Stimulated activated CD8-positive, alpha-beta memory T cell treated with anti-CD3 and anti-CD28 coated beads, Interleukin-12 subunit alpha, Interleukin-12 subunit beta, amount 100 ng/mL, for 1 hour (primary cell): ENCODE measurements around the gene ELN.
"Not testable (repeated sequence)": the region's sequence is repeated elsewhere in the genome, so short reads cannot be mapped to it uniquely, and the experiment has no call there.

ENCODE experiments used
- DNase-seq: peaks from one replicate; pipeline ENCODE4 v3.0.0-alpha.2; 2020; ENCODE audit warnings: low read depth

The ELN gene

DNA sequence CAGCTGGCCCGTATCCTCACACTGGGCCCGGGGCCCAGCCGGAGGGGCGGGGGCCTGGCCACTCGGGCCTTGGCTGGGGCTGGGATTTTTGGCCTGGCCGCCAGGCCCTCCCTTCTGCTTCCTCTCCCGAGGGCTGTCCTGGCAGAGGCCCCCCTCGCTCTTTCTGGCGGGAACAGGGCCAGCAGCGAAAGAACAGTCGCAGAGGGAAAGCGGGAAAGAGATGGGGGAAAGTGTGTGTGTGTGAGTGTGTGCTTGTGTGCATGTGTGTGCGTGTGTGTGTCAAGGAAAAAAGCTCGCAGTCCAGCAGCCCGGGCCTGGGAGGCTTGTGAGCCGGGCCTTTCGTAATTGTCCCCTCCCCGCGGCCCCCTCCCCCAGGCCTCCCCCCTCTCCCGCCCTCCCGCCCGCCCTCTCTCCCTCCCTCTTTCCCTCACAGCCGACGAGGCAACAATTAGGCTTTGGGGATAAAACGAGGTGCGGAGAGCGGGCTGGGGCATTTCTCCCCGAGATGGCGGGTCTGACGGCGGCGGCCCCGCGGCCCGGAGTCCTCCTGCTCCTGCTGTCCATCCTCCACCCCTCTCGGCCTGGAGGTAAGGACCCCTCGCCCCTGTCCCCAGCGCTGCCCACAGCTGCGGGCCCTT is at the start of gene ELN:
Gene ELN (plus strand): TSS at position 491 of the 638 bp plus-strand sequence. CDS start 15 bp downstream, at position 506.
- no peak for DNase-seq

DNA sequence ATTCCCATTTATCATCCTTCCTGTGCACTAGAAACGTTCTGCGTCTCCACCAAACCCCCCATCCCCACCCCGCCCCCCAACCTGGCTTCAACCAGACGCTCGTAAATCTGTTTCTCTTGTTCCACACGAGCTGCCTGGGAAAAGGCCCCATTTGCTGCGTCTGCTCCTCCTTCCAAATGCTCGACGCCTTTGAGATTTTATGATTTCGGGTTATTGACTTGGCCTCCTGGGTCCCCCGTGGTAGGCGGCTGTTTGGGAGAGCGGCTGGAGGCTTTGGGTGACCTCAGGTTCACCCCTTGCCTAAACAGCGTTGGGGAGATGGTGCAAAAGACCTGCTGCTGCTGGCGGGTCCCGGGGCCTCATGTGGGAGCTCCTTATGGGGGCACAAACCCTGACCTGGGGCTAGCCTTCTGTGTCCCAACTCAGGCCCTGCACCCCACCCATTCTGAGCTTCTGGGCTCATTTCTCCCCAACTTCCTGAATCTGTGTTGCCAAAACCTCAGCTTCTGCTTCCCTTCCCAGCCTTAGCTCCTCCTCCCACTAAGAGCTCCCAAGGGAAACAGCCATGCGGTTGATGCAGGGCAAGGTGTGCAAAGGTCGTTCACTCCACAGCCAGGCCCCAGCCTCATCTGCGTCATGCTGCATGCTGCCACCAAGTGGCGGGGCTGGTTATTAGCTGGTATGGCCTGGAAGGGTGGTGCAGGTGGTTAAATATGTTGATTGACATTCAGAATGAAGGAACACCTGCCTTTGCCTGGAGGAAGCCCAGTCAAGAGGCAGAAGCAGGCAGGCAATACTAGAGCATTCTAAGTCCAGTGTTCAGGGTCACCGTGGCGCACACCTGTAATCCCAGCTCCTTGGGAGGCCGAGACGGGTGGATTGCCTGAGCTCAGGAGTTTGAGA is 49.1 kb upstream of the ELN start:
- no peak for DNase-seq

DNA sequence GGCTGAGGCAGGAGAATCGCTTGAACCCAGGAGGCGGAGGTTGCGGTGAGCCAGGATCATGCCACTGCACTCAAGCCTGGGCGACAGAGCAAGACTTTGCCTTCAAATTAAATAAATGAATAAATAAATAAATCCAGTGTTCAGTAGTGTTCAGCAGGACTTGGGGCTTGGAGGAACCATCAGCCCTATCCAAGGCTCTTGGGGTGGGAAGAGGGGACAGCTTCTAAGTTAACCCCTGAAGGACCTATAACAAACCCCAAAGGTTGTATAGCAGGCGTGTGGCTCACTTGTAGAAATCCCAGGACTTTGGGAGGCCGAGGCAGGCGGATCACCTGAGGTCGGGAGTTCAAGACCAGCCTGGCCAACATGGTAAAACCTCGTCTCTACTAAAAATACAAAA is 48.3 kb upstream of the ELN start:
- DNase-seq = not testable (repeated sequence)

DNA sequence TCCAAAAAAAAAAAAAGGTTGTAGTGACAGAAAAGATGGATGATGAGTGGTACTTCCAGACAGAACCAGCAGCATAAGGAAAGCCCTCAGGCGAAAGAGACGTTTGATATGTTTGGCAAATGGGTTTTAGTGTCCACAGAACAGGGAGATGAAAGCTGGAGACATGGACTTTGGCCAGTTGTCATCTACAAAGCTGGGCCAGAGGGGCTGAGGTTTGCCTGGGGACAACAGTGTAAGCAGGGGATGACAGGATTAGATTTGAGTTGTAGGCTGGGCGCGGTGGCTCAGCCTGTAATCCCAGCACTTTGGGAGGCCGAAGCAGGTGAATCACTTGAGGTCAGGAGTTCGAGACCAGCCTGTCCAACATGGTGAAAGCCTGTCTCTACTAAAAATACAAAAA is 47.8 kb upstream of the ELN start:
- no peak for DNase-seq

DNA sequence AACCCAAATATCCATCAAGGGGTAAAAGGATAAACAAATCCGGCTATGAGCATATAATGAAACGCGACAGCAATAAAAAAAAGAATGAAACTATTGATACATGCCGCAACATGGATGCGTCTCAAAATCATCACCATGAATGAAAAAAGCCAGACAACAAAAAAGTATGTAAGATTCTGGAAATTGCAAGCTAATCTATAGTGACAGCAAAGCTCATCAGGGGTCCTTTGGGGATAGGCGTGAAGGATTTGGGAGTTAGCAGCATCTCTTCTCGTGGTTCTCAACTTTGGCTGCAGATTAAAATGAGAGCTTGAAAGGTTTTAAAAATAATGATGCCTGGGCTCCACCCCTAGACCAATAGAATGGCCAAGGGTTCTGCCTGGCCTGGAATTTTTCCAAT is 46.0 kb upstream of the ELN start:
- DNase-seq = no peak

DNA sequence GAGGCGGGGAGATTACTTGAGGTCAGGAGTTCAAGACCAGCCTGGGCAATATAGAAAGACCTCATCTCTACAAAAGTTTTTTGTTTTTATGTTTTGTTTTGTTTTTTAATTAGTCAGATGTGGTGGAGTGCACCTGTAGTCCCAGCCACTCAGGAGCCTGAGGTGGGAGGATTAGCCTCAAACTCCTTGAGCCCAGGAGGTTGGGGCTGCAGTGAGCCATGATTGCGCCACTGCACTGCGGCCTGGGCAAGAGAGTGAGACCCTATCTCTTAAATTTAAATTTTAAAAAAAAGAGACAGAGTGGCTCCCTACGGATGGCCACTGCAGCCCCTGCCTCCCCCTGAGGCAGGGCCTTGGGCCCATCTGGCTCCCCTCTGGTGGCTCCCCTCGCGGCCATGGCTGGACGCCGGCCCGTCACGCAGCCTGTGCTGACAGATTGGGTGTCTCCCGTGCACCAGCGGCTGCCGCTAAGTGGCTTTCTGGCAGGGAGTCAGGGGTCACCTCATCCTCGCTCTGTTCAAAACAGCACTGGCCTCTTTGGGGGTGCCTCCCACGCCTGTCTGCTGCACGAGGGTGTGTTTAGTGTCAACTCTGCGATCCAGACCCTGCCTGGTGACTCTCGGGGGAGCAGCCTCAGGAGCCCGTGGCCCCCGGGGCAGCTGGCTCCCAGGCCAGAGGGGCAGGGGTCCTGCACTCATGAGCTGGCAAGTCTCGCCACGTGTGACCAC is 44.4 kb upstream of the ELN start:
- DNase-seq = no peak

DNA sequence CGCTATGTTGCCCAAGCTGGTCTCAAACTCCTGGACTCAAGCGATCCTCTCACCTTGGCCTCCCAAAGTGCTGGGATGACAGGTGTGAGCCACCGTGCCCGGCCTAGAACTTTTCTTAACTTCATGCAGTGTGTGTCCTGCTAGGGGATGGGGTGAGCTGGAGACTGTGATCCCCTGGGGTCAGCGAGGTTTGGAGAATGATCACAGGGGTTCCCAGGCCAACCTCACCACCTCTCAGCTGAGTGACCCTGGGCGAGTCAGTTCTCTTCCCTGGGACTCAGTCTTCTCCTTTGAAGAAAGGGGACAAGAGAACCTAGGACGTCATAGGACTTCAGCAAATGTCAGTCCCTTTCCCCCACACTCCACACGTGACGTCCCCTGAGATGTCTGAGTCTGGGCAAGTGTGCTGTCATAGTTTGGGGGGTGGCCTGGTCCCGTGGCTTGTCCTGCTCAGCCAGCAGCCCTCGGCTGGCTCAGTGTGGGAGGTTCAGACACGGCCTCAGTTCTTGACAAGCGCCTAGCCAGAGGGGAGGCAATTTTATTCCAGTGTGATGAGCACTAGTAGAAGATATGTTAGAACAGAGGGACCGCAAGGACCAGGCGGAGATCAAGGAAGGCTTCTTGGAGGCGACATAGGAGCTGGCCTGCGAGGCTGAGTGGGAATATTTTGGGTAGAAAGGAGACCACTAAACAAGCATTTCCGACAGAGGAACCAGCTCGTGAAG is 43.3 kb upstream of the ELN start:
- no peak for DNase-seq

DNA sequence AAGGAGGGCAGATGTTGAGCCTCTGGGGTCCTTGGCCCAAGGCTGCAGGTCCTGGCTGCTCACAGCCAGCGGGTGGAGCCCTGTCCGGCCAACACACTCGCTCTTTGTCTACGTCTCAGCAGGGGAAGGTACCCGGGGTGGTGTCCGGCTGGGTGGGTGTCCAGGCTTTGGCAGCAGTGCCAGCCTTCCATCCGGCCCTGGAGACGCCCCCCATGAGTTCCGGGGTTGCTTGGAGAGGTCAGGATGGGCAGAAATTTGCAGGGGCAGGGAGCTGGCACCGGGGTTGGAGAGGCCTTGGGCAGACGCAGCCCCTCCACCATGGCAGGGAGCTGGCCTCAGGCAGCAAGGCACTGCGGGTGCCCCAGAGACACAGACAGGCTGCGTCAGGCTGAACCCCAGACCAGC is 42.2 kb upstream of the ELN start:
- DNase-seq = no peak

DNA sequence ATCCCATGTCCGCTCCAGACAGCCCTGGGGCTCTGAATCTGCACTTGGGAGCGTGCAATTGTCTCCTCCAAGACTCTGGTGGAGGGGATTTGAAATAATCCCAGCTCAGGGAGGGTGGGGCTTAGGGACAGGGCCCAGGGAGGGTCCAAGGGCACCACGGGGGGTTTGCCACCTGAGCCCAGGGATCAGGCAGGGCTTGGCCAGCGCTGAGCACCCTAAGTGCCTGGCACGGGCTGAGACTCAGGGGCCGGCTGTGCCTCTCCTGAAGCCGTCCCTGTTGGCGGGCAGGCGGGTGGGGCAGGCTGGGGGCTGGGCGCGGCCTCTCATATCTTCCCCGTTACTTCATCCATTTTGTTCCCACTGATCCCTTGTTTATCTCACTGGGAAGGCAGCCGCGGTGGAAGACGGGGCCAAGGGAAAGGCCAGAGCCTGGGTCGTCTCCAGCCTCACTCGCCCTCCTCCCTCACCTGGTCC is 41.8 kb upstream of the ELN start:
- no peak for DNase-seq

DNA sequence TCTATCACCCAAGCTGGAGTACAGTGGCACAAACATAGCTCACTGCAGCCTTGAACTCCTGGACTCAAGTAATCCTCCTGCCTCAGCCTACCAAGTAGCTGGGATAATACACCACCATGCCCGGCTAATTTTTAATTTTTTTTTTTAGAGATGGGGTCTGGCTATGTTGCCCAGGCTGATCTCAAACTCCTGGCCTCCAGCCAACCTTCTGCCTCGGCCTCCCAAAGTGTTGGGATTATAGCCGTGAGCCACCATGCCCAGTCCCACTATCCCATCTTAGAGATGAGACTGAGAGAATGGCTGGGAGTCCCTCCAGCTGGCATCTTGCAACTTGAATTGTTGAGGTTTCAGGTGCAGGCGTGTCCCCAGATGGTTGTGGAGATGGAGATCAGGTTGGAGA is 40.7 kb upstream of the ELN start:
- DNase-seq = no peak

DNA sequence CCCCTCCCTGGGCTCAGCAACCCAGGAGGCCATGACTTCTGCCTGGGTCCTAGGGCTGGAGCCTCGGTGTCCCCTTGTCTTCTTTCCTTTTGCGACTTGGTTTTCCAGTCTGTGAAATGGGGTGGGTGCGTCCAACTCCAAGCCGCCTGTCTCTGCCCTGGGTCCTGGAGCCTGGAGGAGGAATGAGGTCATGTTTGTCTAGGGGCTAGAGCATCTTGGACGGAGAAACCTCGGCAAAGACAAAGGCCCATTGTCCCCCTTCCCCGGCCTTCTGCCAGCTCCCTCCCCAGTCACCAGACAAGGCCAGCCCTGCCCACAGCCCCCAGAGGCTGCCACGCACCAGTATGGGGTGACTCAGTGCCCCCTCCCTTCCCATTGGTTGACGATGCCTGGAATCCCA is 39.8 kb upstream of the ELN start:
- no peak for DNase-seq

DNA sequence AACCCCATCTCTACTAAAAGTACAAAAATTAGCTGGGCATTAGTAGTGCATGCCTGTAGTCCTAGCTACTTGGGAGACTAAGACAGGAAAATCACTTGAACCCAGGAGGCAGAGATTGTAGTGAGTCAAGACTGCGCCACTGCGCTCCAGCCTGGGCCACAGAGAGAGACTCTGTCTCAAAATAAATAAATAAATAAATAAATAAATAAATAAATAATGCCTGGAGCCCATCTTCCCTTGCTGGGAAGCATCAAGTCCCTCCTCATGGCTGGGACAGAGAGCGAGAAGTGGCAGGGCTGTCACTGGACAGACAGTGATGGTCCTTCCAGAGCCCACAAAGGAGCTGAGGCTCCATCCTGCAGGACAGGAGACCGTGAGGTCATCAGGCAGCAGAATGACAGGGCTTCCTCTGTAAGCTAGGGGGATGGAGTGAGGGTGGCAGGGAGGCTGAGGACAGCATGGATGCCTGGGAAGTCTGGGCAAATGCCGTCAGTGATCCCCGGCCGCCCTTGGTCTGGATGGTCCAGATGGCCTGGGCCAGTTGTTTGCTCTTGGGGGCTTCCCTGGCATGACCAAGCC is 36.4 kb upstream of the ELN start:
- no peak for DNase-seq

DNA sequence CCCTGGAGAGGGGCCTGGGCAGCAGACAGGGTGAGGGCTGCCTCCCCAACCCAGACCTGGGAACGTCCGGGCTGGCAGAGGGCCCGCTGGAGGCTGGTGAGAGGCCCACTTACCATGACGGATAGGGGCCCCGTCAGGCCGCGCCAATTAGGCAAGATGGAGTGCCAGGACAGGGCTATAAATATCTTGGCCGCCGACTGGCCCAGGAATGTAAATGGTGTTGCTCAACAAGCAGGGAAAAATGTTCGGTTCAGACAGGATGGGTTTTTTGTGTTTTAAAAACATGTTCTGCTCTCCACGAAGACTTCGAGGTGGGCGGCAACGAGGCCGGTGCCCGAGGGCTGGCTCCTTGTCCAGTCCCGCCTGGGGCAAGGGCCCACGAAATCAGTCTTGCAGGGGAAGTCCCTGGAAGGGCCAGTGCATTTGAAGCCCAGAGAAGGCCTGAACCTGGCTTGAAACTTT is 35.8 kb upstream of the ELN start:
- no peak for DNase-seq

DNA sequence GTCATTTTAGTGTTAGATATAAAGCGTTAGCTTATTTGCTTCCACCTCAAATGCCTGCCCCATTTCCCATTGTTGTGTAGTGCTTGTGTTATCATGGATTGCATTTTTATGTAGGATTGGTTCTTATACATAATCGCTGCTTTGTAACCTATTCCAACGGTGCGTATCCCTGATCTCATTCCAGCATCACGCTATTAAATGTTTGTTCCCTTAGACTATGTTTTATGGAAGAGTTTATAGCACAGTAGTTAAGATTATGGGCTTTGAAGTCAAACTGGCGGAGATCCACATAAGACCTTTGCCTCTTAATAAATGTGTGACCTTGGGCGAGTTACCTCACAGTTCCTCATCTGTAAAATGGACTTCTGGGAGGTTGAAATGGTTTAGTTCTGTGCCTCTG is 34.0 kb upstream of the ELN start:
- DNase-seq = no peak

DNA sequence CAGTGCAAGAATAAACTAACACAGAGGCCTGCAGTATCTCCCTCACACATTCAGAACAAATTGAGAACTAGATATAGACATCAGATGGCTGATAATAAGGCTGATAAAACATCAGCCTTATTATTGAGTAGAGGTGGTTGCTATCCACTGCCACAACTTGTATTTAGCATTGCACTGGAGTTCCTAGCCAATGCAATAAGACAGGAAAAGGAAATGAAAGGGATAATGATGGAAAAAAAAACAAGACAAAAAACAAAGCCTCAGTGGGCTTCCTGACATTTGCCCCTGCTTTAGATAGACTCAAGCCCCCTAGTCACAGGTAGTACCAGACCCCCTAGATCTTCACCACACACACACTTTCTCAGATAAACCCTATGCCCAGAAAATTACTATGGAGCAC is 33.2 kb upstream of the ELN start:
- no peak for DNase-seq

DNA sequence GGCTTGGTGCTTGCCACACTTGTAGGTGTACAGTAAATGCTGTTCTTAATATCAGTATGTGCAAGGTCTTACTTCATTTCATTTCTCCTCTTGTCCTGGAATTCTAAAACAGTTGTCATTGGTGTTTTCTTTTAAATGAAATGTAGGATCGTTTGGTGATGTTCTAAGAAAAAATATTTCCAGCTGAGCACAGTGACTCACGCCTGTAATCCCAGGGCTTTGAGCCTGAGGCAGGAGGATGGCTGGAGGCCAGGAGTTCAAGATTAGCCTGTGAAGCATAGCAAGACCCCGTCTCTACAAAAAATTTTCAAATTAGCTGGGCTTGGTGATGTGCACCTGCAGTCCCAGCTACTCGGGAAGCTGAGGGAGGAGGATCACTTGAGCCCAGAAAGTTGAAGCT is 32.6 kb upstream of the ELN start:
- DNase-seq = no peak

DNA sequence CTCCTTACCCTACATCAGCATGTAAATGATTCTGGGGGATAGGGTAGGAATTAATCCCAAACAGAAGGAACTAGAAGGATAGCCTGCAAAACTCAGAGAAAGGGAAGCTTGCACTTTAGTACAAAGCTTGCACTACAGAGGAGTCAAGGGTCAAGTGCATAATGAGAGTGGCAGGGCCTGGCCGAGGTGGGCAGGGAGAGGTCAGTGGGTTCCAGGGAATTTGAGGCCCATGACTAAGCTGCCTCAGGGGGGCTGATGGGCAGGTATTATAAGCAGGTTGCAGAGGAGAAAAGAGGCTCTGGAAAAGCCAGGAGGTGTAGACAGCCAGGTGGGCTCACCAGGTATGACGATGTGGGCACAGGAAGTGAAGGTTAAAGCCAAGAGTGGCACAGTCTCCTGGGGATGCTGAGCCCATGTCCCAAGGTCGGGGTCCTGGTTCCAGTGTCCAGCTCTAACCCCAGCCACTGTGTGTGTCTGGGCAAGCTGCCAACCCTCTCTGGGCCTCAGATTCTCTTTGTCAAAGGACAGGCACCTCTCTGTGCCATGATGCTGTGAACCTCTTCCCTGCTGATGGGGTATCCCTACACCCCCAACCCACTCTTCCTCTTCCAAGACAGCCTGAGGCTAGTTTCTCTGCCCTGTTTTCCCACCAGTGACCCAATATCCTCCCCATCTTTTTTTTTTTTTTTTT is 32.0 kb upstream of the ELN start:
- no peak for DNase-seq

DNA sequence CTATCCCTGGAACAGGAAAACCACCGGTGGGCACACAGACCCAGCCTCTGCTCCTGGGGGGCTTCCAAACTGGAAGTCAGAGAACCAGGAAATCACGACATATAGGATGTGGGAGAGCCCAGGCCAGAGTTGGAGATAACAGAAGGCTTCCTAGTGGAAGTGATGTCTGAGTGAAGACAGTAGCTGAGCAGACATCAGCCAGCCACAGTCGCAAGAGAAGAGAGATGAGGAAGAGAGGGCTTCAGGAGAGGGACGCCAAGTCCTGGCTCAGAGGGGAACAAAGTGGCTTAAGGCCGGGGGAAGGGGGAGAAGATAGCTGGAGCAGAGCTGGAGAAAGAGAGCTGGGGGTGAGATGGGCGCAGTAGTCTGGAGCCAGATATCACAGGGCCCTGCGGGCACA is 30.9 kb upstream of the ELN start:
- no peak for DNase-seq

DNA sequence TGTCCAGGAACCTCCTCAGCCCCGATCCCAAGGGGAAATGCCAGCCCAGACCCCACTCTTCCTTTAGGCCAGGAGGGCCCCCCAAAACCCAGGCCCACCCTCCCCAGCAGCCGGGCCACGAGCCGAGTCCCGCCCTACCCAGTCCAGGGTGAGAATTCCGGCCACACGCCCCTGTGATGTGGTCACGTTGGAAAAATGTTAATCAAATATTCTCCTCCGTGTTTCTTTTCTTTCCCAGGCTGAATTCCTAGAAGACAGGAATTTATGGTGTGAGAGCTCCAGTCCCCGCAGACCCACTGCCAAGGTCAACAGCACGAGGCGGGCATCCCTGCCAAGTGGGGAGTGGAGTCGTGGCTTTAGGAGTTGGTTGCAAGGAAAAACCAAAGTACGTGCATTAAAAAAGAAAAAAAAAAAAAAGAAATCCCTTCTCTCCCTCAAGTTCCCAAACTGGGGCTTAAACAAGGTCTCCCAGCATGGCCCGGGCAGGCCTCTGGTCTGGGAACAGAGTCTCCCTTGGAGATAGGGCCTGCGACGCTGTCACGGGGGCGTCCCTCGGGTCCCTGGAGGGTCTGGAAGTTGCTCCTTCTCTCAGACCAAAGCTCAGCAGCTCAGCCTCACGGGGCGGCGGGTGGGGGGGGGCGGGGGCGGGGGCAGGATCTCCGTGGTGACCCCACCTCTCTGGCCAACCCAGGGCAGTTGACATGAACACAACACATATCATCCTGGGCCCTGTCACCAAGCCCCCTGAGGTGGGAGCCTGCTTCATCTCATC is 28.1 kb upstream of the ELN start:
- DNase-seq = no peak

DNA sequence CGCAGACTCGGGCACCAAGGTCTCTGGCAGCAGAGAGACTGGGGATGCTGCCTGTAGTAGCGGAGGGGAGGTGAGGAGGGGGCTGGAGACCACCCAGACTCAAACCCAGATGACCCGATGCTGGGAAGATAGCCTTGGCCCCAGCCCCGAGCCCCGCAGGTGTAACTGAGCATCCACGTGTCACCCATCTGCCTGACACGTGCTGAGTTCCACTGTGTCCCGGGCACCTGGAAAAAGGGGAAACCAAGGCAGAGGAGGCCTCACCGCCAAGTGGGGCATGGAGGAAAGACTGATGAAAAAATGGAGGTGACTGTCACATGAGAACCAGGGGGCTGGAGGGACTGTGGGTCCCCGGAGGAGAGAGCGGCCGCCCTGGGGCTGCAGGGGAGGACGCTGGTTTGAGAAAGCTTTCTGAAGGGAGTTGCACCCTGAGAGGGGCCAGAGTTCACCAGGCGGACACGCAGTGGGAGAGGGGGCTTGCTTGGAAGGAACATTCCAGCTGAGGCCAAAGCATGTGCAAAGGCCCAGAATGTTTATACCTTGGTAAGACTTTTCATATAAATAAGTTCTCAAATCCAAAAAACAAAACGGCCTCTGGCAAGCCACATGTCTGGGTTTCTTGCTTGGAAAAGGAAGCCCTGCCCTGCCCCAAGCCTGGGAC is 27.4 kb upstream of the ELN start:
- DNase-seq = no peak
